HepG2 (cell line): Measurements from ENCODE around the gene TMEM107. TPM values are rescaled to one million over a fixed set of nuclear protein-coding genes. Genes with fewer than 3 reads are reported as not detected.

Experiments
- ATF2 ChIP-seq: sonication (generic); formaldehyde crosslinking; IDR thresholded peaks from 2 replicates; pipeline ENCODE4 v1.4.0; 2020; ENCODE audit warnings: missing genetic modification reagents
- FOXK1 ChIP-seq: sonication (generic); formaldehyde crosslinking; IDR thresholded peaks from 2 replicates; pipeline ENCODE4 v1.4.0; 2020; ENCODE audit warnings: low read depth, missing genetic modification reagents, borderline replicate concordance
- FOXO4 ChIP-seq: sonication (generic); formaldehyde crosslinking; conservative IDR thresholded peaks from 2 replicates; pipeline ENCODE4 v1.8.1; 2023; ENCODE audit warnings: missing genetic modification reagents
- FOXP4 ChIP-seq: sonication (generic); formaldehyde crosslinking; IDR thresholded peaks from 2 replicates; pipeline ENCODE4 v1.4.0; 2020; ENCODE audit warnings: missing genetic modification reagents
- MBNL3 ChIP-seq: fragments of 250-450 bp; sonication (Bioruptor Pico); conservative IDR thresholded peaks from 2 replicates; pipeline ENCODE4 v1.8.0; 2022; ENCODE audit warnings: mild to moderate bottlenecking, inconsistent platforms
- NFE2 ChIP-seq: sonication (generic); formaldehyde crosslinking; IDR thresholded peaks from 2 replicates; pipeline ENCODE4 v1.4.0; 2020; ENCODE audit warnings: missing genetic modification reagents
- RERE ChIP-seq: IDR thresholded peaks from 2 replicates; pipeline ENCODE4 v1.6.1; 2016; ENCODE audit warnings: low read depth, missing genetic modification reagents, missing compliant biosample characterization
- REXO4 ChIP-seq: sonication (generic); formaldehyde crosslinking; IDR thresholded peaks from 2 replicates; pipeline ENCODE4 v1.8.0; 2022; ENCODE audit warnings: missing genetic modification reagents, mild to moderate bottlenecking, borderline replicate concordance
- SMC3 ChIP-seq: IDR thresholded peaks from 2 replicates; pipeline ENCODE4 v1.6.1; 2011; ENCODE audit warnings: low read length, improper control_type of control experiment
- TEF ChIP-seq: sonication (generic); formaldehyde crosslinking; IDR thresholded peaks from 2 replicates; pipeline ENCODE4 v1.5.0; 2020; ENCODE audit warnings: missing genetic modification reagents
- TERF1 ChIP-seq: sonication (generic); formaldehyde crosslinking; IDR thresholded peaks from 2 replicates; pipeline ENCODE4 v1.8.0; 2022; ENCODE audit warnings: mild to moderate bottlenecking, missing genetic modification reagents, moderate library complexity
- TIGD3 ChIP-seq: sonication (generic); formaldehyde crosslinking; IDR thresholded peaks from 2 replicates; pipeline ENCODE4 v1.5.1; 2020; ENCODE audit warnings: mild to moderate bottlenecking, missing genetic modification reagents, borderline replicate concordance
- ZSCAN9 ChIP-seq: IDR thresholded peaks from 2 replicates; pipeline ENCODE4 v1.6.1; 2016; ENCODE audit warnings: borderline replicate concordance
- polyA plus RNA-seq, 8 experiments: library from polyadenylated mRNA; depleted of rRNA in 3 of 8; stranded (reverse) in 7 of 8; unstranded in 1 of 8; fragments of >200 nt; fragmentation: Illumina TruSeq in 4 of 8; extraction: Trizol in 4 of 8; gene quantifications; 2 replicates each; pipeline versions ENCODE4 v1.2.1 to v1.2.3, GENCODE V29; 2011 to 2016; ENCODE audit warnings: low read depth in 4 of 8, missing spikeins in 1 of 8, mixed read lengths in 1 of 8; ENCODE audit not compliant: insufficient read depth in 1 of 8
- total RNA-seq, 5 experiments: library from RNA; depleted of rRNA; stranded (reverse); fragments of >200 nt; fragmentation: Illumina TruSeq; extraction: Trizol; gene quantifications; 2 replicates each; pipeline ENCODE4 v1.2.3, GENCODE V29; 2016; ENCODE audit warnings: low read depth in 1 of 5

Gene TMEM107
- total and polyA plus RNA-seq, 2 of the 13 experiments (the other 11 are each of a cell fraction or from before 2014, with no cell fraction given): 7.2 to 15.3 TPM

- TF ChIP-seq FOXO4 (CRISPR knock-in tag): no peak
- TF ChIP-seq ATF2 (CRISPR knock-in tag): no peak; the same call in 1 of the 2 replicates
- TF ChIP-seq FOXK1: no peak
- TF ChIP-seq MBNL3 (CRISPR knock-in tag): no peak
- no peak for TF ChIP-seq NFE2
- TF ChIP-seq TEF: no peak
- no peak for TF ChIP-seq TIGD3
- TF ChIP-seq REXO4 (CRISPR knock-in tag): no peak
- no peak for TF ChIP-seq SMC3
- TF ChIP-seq ZSCAN9 (CRISPR knock-in tag): no peak
- TF ChIP-seq TERF1 (CRISPR knock-in tag): no peak
- TF ChIP-seq FOXP4: peak; percentile 33
- TF ChIP-seq RERE: peak; percentile 13; the same call in 1 of the 2 replicates
These were observed 47.4 kb upstream of the TMEM107 start (continued) for GRCh38 chr17:8223356-8224126.
